GM12878 (cell line): Measurements from ENCODE around the gene KISS1. TPM values are rescaled to one million over a fixed set of nuclear protein-coding genes. Genes with fewer than 3 reads are reported as not detected.
A peak's percentile ranks its signal among the peaks of the same experiment; 100 is the strongest.

Source experiments
- ATAC-seq: fragments of 200-7000 bp; cut with Tn5 transposase; 3 replicates; pipeline ENCODE4 v1.9.1; 2020; ENCODE audit warnings: mild to moderate bottlenecking, moderate library complexity
- Bru-seq: library from RNA; stranded (reverse); fragments of 400-500 nt; gene quantifications from one replicate; lab custom pipeline; 2021; lab: Mats Ljungman, UMichigan
- BruChase-seq, 2 experiments: library from RNA; stranded (reverse); fragments of 400-500 nt; gene quantifications; one replicate each; lab custom pipeline; 2021; lab: Mats Ljungman, UMichigan
- BruUV-seq: library from RNA; stranded (reverse); fragments of 400-500 nt; replicated peaks from 2 replicates; lab custom pipeline; 2021; lab: Mats Ljungman, UMichigan
- CTCF ChIA-PET: fragments of 300-600 bp; sonication (Branson Sonifier 250); formaldehyde crosslinking; extraction: SDS; loops from one replicate; lab custom pipeline; 2021; ENCODE audit warnings: inconsistent platforms; lab: Yijun Ruan, JAX
- POLR2A ChIA-PET: fragments of 350-600 bp; formaldehyde crosslinking; extraction: SDS; loops from one replicate; lab custom pipeline; 2021; ENCODE audit warnings: inconsistent platforms; lab: Charles Lee
- RAD21 ChIA-PET: fragments of 300-600 bp; sonication (Branson Sonifier 250); formaldehyde crosslinking; loops from one replicate; lab custom pipeline; 2023; ENCODE audit warnings: antibody characterized with exemption; ENCODE audit not compliant: unreplicated experiment; lab: Charles Lee
- SMC1A ChIA-PET: fragments of 300-600 bp; sonication (Branson Sonifier 250); formaldehyde crosslinking; loops from one replicate; lab custom pipeline; 2023; ENCODE audit not compliant: unreplicated experiment, uncharacterized antibody; lab: Charles Lee
- DNase-seq: peaks from one replicate; pipeline ENCODE4 v3.0.0-alpha.2; 2011; ENCODE audit warnings: low read depth, low spot score
- FAIRE-seq: peaks from 3 replicates; lab custom pipeline; 2011; peaks lifted over from hg19 to GRCh38; lab: Jason Lieb, UNC
- H2AFZ ChIP-seq: 2 replicates; pipeline ENCODE4 v1.6.0; 2011; ENCODE audit warnings: low read depth, low read length, control low read depth; ENCODE audit not compliant: control insufficient read depth
- H3K27ac ChIP-seq: 2 replicates; pipeline ENCODE4 v1.5.1; 2011; ENCODE audit warnings: control low read depth; ENCODE audit not compliant: control insufficient read depth, insufficient read depth
- H3K27me3 ChIP-seq, 2 experiments: replicated peaks in 1 of 2; 2 replicates each; pipeline versions ENCODE4 v1.6.0 to v1.6.1; 2011; ENCODE audit warnings: low read length in 1 of 2; ENCODE audit not compliant: control insufficient read depth in 2 of 2, insufficient read depth in 2 of 2
- H3K36me3 ChIP-seq, 2 experiments: 2 replicates each; pipeline ENCODE4 v1.5.1; 2011; ENCODE audit warnings: low read length in 1 of 2; ENCODE audit not compliant: control insufficient read depth in 2 of 2, insufficient read depth in 2 of 2
- H3K4me1 ChIP-seq: 2 replicates; pipeline ENCODE4 v1.6.1; 2011; ENCODE audit warnings: mild to moderate bottlenecking, low read length, moderate library complexity, mixed read lengths; ENCODE audit not compliant: control insufficient read depth, insufficient read depth
- H3K4me2 ChIP-seq: 2 replicates; pipeline ENCODE4 v1.6.0; 2011; ENCODE audit warnings: control low read depth; ENCODE audit not compliant: control insufficient read depth, insufficient read depth
- H3K4me3 ChIP-seq: fragments of 200-600 bp; sonication (generic); 2 replicates; pipeline ENCODE4 v1.5.1; 2016
- H3K79me2 ChIP-seq: 2 replicates; pipeline ENCODE4 v1.6.0; 2011; ENCODE audit warnings: low read length; ENCODE audit not compliant: control insufficient read depth, insufficient read depth
- H3K9ac ChIP-seq: 2 replicates; pipeline ENCODE4 v1.8.0; 2011; ENCODE audit warnings: low read length, control low read depth, mixed read lengths; ENCODE audit not compliant: control insufficient read depth, insufficient read depth
- H3K9me3 ChIP-seq: replicated peaks from 3 replicates; pipeline ENCODE4 v1.5.1; 2011; ENCODE audit warnings: mild to moderate bottlenecking, low read length; ENCODE audit not compliant: control insufficient read depth, insufficient read depth
- H4K20me1 ChIP-seq: 2 replicates; pipeline ENCODE4 v1.6.0; 2011; ENCODE audit not compliant: control insufficient read depth, insufficient read depth
- ATF2 ChIP-seq: IDR thresholded peaks from 2 replicates; pipeline ENCODE4 v1.6.1; 2012; ENCODE audit warnings: low read length, inconsistent platforms
- ATF3 ChIP-seq: IDR thresholded peaks from 2 replicates; pipeline ENCODE4 v1.6.1; 2011; ENCODE audit warnings: low read depth, mild to moderate bottlenecking, low read length, moderate library complexity, borderline replicate concordance; ENCODE audit errors: extremely low read depth
- BACH1 ChIP-seq: fragments of 450-650 bp; IDR thresholded peaks from 2 replicates; pipeline ENCODE4 v1.6.1; 2017; ENCODE audit warnings: mild to moderate bottlenecking, borderline replicate concordance
- CEBPB ChIP-seq, 2 experiments: fragments of 150-350 bp in 1 of 2; IDR thresholded peaks; 2 replicates each; pipeline ENCODE4 v1.6.1; 2012 to 2014; ENCODE audit warnings: low read depth in 2 of 2, low read length in 2 of 2, borderline replicate concordance in 1 of 2, inconsistent platforms in 1 of 2
- IRF5 ChIP-seq: fragments of 450-650 bp; IDR thresholded peaks from 2 replicates; pipeline ENCODE4 v1.6.1; 2017; ENCODE audit warnings: borderline replicate concordance
- JUNB ChIP-seq: IDR thresholded peaks from 2 replicates; pipeline ENCODE4 v1.6.1; 2016; ENCODE audit warnings: antibody characterized with exemption, mild to moderate bottlenecking
- NRF1 ChIP-seq: conservative IDR thresholded peaks from 2 replicates; pipeline ENCODE4 v1.6.1; 2011; ENCODE audit warnings: mild to moderate bottlenecking, low read depth, low read length, improper control_type of control experiment
- PBX3 ChIP-seq: IDR thresholded peaks from 2 replicates; pipeline ENCODE4 v1.6.1; 2011; ENCODE audit warnings: mild to moderate bottlenecking, low read depth, low read length, moderate library complexity; ENCODE audit not compliant: insufficient replicate concordance
- SUZ12 ChIP-seq: fragments of 200-600 bp; sonication (generic); IDR thresholded peaks from one replicate; pipeline ENCODE4 v1.6.1; 2018; ENCODE audit warnings: antibody characterized with exemption, mild to moderate bottlenecking; ENCODE audit not compliant: unreplicated experiment
- ZNF687 ChIP-seq: fragments of 450-650 bp; IDR thresholded peaks from 2 replicates; pipeline ENCODE4 v1.6.1; 2017; ENCODE audit warnings: mild to moderate bottlenecking, moderate library complexity
- WGBS: methylation state at CpG from one replicate; pipeline ENCODE4 v1.1.6; 2016; ENCODE audit warnings: low lambda C conversion rate; ENCODE audit not compliant: insufficient replicate concordance, insufficient coverage; ENCODE audit errors: missing lambda C conversion rate; 5-methylcytosine and 5-hydroxymethylcytosine counted together
- in situ Hi-C: fragments of 300-500 bp; cut with MboI; formaldehyde crosslinking; loops from 9 replicates; pipeline ENCODE4 v1.14.3; 2018; ENCODE audit warnings: mixed read lengths
- intact Hi-C: fragments of 100-400 bp; cut with micrococcal nuclease; formaldehyde crosslinking; loops from one replicate; pipeline ENCODE4 v1.14.2; 2022; ENCODE audit not compliant: unreplicated experiment
- long read RNA-seq, 2 experiments: library from polyadenylated mRNA; unstranded; transcript quantifications; one replicate each; pipeline ENCODE4 v2.0.0, GENCODE V29; 2019 to 2020
- polyA minus RNA-seq, 3 experiments: library from RNA; depleted of rRNA, polyadenylated mRNA; stranded (reverse); fragments of >200 nt; gene quantifications; 2 replicates each; pipeline ENCODE4 v1.2.3, GENCODE V29; 2011
- polyA plus RNA-seq, 11 experiments: library from polyadenylated mRNA; depleted of rRNA in 4 of 11; unstranded in 6 of 11; stranded (reverse) in 5 of 11; fragments of >200 nt; fragmentation: Nextera tagmentation in 4 of 11; fragmentation: Illumina TruSeq in 1 of 11; extraction: Ambion mirVana in 4 of 11; extraction: Trizol in 1 of 11; gene quantifications; 1 replicate in 1 of 11; 2 replicates in 10 of 11; pipeline versions ENCODE4 v1.2.1 to v1.2.3, GENCODE V29; 2011 to 2016; ENCODE audit warnings: inconsistent platforms in 2 of 11, missing spikeins in 2 of 11, low read depth in 1 of 11
- total RNA-seq, 4 experiments: library from RNA; depleted of rRNA in 3 of 4; stranded (reverse); fragments of >200 nt in 3 of 4; fragmentation: Illumina TruSeq in 1 of 4; extraction: Trizol in 1 of 4; gene quantifications; 2 replicates each; pipeline versions ENCODE4 v1.2.1 to v1.2.3, GENCODE V29; 2013 to 2021

Gene KISS1
- not detected in 2 replicates for total RNA-seq (2013; cell fraction: nucleolus; rRNA removed)
- total RNA-seq (2014; rRNA removed) (not detected in 2 replicates), total RNA-seq (2014; rRNA removed; fragmentation: Illumina TruSeq; extraction: Trizol) (not detected in 2 replicates), total RNA-seq (2021) (not detected in 2 replicates), polyA plus RNA-seq (2011; rRNA removed) (not detected in 2 replicates), polyA plus RNA-seq (2014; fragmentation: Illumina TruSeq; extraction: Trizol) (not detected in 2 replicates), polyA plus RNA-seq (2014; fragmentation: Nextera tagmentation; extraction: Ambion mirVana) (not detected), polyA plus RNA-seq (2014; rRNA removed) (not detected in 2 replicates), polyA plus RNA-seq (2016; fragmentation: Nextera tagmentation; extraction: Ambion mirVana) (not detected), polyA minus RNA-seq (2011; rRNA and poly(A)+ RNA removed) (not detected in 2 replicates), Bru-seq, nascent RNA (not detected), BruChase-seq, experiment 1, labeled RNA remaining after a 6-hour chase (percentile 8 among the genes with signal in this experiment), BruChase-seq, experiment 2, labeled RNA remaining after a 2-hour chase (not detected)
- not detected for polyA plus RNA-seq (2011; ENCODE audit: low read depth)
- polyA plus RNA-seq (2011; cell fraction: cytosol; rRNA removed), result not detected in 2 replicates
- polyA plus RNA-seq (2011; cell fraction: nucleus; rRNA removed), result not detected in 2 replicates
- not detected in 2 replicates for polyA plus RNA-seq (2012)
- polyA minus RNA-seq (2011; cell fraction: cytosol; rRNA and poly(A)+ RNA removed), result not detected in 2 replicates
- not detected in 2 replicates for polyA minus RNA-seq (2011; cell fraction: nucleus; rRNA and poly(A)+ RNA removed)
- long read RNA-seq, experiment 1, result 0 reads
- long read RNA-seq, experiment 2, result 0 reads

- H3K27me3 ChIP-seq, result peaks cover 3% of the 10 kb centered on the region in 2 experiments; a peak in 3 of 4 replicates
- no peak within 1 kb of the TSS for H3K4me2 ChIP-seq
- no peak within 1 kb of the TSS for H2AFZ ChIP-seq
- ChIA-PET SMC1A (no interaction called here), CTCF (interaction anchor here (1.0 kb wide), 1 partner anchor 68 kb away, joined by 3 read pairs; no protein-coding TSS in a partner anchor), RAD21 (no interaction called here), POLR2A (interaction anchor here (0.5 kb wide), 1 partner anchor 12 kb away, joined by 3 read pairs; no protein-coding TSS in a partner anchor)
- H3K36me3 ChIP-seq, result no peaks in the 10 kb centered on the region
- no peak for ATAC-seq
- H3K9me3 ChIP-seq, result no peaks in the 10 kb centered on the region
- in situ Hi-C loops, result no loop called here
- H3K27ac ChIP-seq, result no peak within 1 kb of the TSS
- no peak for FAIRE-seq
- no peaks in the 10 kb centered on the region for H3K4me1 ChIP-seq
- H3K79me2 ChIP-seq, result no peaks in the 10 kb centered on the region
- BruUV-seq, result no TSS peak
- no peak within 1 kb of the TSS for H3K4me3 ChIP-seq
- intact Hi-C loops, result no loop called here
- 13% methylated on average over 17 of the region's 18 CpGs for WGBS
- no peak for DNase-seq
- H4K20me1 ChIP-seq, result no peaks in the 10 kb centered on the region
- H3K9ac ChIP-seq, result no peak within 1 kb of the TSS
- TF ChIP-seq PBX3, result no peak
- no peak for TF ChIP-seq ZNF687
- no peak for TF ChIP-seq JUNB
- no peak for TF ChIP-seq IRF5
- TF ChIP-seq ATF2, result no peak
- TF ChIP-seq ATF3, result no peak
- TF ChIP-seq BACH1, result no peak
- TF ChIP-seq SUZ12, result no peak
- TF ChIP-seq NRF1, result no peak
- no peak for TF ChIP-seq CEBPB (IDR thresholded peaks at IDR 0.05; ENCODE audit: borderline replicate concordance in 1 of 2, low read depth in 2 of 2, low read length in 2 of 2)
Observed at GRCh38 chr1:204196068-204196795, at the start of gene KISS1. KISS1 (minus strand) TSS chr1:204196491; CDS start chr1:204192876, 3,615 bp downstream.
